Smooth muscle cell (in vitro differentiated cells): ENCODE data around the gene KCNH4. TPM values are rescaled to one million over a fixed set of nuclear protein-coding genes. Genes with fewer than 3 reads are reported as not detected.

Source experiments
- DNase-seq: peaks from one replicate; lab custom pipeline; 2025; ENCODE audit not compliant: unreplicated experiment; lab: John Stamatoyannopoulos, UW
- H2AFZ ChIP-seq: fragments of 200-600 bp; sonication (generic); 2 replicates; pipeline ENCODE4 v1.6.0; 2016; ENCODE audit warnings: antibody characterized with exemption, low read depth, mild to moderate bottlenecking
- H3F3A ChIP-seq: fragments of 200-600 bp; sonication (generic); 2 replicates; pipeline ENCODE4 v1.6.0; 2017; ENCODE audit warnings: antibody characterized with exemption, low read depth
- H3K27ac ChIP-seq: fragments of 200-600 bp; sonication (generic); 2 replicates; pipeline ENCODE4 v1.5.1; 2016; ENCODE audit warnings: low read depth, mild to moderate bottlenecking
- H3K27me3 ChIP-seq: fragments of 200-600 bp; sonication (generic); 2 replicates; pipeline ENCODE4 v1.6.1; 2016; ENCODE audit warnings: low read depth, mild to moderate bottlenecking
- H3K36me3 ChIP-seq: fragments of 200-600 bp; sonication (generic); 2 replicates; pipeline ENCODE4 v1.5.1; 2016; ENCODE audit warnings: low read depth
- H3K4me1 ChIP-seq: fragments of 200-600 bp; sonication (generic); 2 replicates; pipeline ENCODE4 v1.5.1; 2016; ENCODE audit warnings: low read depth
- H3K4me2 ChIP-seq: fragments of 200-600 bp; sonication (generic); 2 replicates; pipeline ENCODE4 v1.6.0; 2016; ENCODE audit warnings: mild to moderate bottlenecking
- H3K4me3 ChIP-seq: fragments of 200-600 bp; sonication (generic); 2 replicates; pipeline ENCODE4 v1.5.1; 2016; ENCODE audit warnings: mild to moderate bottlenecking
- H3K79me2 ChIP-seq: fragments of 200-600 bp; sonication (generic); 2 replicates; pipeline ENCODE4 v1.6.0; 2016; ENCODE audit warnings: low read depth, mild to moderate bottlenecking
- H3K9ac ChIP-seq: fragments of 200-600 bp; sonication (generic); 2 replicates; pipeline ENCODE4 v1.6.0; 2016; ENCODE audit warnings: low read depth
- H3K9me3 ChIP-seq: fragments of 200-600 bp; sonication (generic); replicated peaks from 2 replicates; pipeline ENCODE4 v1.5.1; 2016; ENCODE audit warnings: low read depth
- H4K20me1 ChIP-seq: fragments of 200-600 bp; sonication (generic); 2 replicates; pipeline ENCODE4 v1.6.0; 2016; ENCODE audit warnings: low read depth
- WGBS: methylation state at CpG from one replicate; pipeline ENCODE4 v1.1.7; 2016; ENCODE audit warnings: low lambda C conversion rate; 5-methylcytosine and 5-hydroxymethylcytosine counted together
- polyA plus RNA-seq: library from polyadenylated mRNA; unstranded; fragments of >200 nt; fragmentation: Nextera tagmentation; extraction: Ambion mirVana; gene quantifications from 2 replicates; pipeline ENCODE4 v1.2.1, GENCODE V29; 2016
- total RNA-seq: library from RNA; depleted of rRNA; stranded (reverse); fragments of >200 nt; gene quantifications from 2 replicates; pipeline ENCODE4 v1.2.3, GENCODE V29; 2014
- TF ChIP-seq, protein P1 (sequence below): fragments of 200-600 bp; sonication (generic); IDR thresholded peaks from 2 replicates; pipeline ENCODE4 v1.5.1; 2017; ENCODE audit warnings: borderline replicate concordance, mild to moderate bottlenecking, antibody characterized with exemption; ENCODE audit not compliant: insufficient read depth, poor library complexity, severe bottlenecking

Gene KCNH4
- total and polyA plus RNA-seq, 2 experiments from 2014 or later: not detected

GRCh38 chr17:42107597-42108576, 73.1 kb downstream of the KCNH4 start:
- Histone ChIP-seq H3K36me3 (no peaks in the 10 kb centered on the region), H3K4me2 (peak overlapping the region; percentile 72), H3K27ac (no peak overlapping the region), H3K4me3 (peak overlapping the region; percentile 27), H3K27me3 (no peaks in the 10 kb centered on the region), H3K9ac (no peak overlapping the region), H4K20me1 (no peaks in the 10 kb centered on the region), H3K79me2 (no peaks in the 10 kb centered on the region), H3K9me3 (no peaks in the 10 kb centered on the region), H3F3A (no peaks in the 10 kb centered on the region), H3K4me1 (no peaks in the 10 kb centered on the region), H2AFZ (no peak overlapping the region)
- peak; percentile 9 for DNase-seq
- TF ChIP-seq, protein P1, sequence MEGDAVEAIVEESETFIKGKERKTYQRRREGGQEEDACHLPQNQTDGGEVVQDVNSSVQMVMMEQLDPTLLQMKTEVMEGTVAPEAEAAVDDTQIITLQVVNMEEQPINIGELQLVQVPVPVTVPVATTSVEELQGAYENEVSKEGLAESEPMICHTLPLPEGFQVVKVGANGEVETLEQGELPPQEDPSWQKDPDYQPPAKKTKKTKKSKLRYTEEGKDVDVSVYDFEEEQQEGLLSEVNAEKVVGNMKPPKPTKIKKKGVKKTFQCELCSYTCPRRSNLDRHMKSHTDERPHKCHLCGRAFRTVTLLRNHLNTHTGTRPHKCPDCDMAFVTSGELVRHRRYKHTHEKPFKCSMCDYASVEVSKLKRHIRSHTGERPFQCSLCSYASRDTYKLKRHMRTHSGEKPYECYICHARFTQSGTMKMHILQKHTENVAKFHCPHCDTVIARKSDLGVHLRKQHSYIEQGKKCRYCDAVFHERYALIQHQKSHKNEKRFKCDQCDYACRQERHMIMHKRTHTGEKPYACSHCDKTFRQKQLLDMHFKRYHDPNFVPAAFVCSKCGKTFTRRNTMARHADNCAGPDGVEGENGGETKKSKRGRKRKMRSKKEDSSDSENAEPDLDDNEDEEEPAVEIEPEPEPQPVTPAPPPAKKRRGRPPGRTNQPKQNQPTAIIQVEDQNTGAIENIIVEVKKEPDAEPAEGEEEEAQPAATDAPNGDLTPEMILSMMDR: no peak
- WGBS: 30% methylated on average over 51 of the region's 51 CpGs

GRCh38 chr17:42107124-42107523, 73.8 kb downstream of the KCNH4 start:
- Histone ChIP-seq H3K4me2 (peak overlapping the region; percentile 72), H3K27ac (no peak overlapping the region), H3F3A (no peaks in the 10 kb centered on the region), H3K79me2 (no peaks in the 10 kb centered on the region), H3K4me3 (peak overlapping the region; percentile 27), H3K36me3 (no peaks in the 10 kb centered on the region), H3K27me3 (no peaks in the 10 kb centered on the region), H2AFZ (no peak overlapping the region), H3K9ac (no peak overlapping the region), H3K4me1 (no peaks in the 10 kb centered on the region), H4K20me1 (no peaks in the 10 kb centered on the region), H3K9me3 (no peaks in the 10 kb centered on the region)
- TF ChIP-seq, protein P1: no peak
- WGBS: 62% methylated on average over 6 of the region's 6 CpGs
- DNase-seq: no peak

Other genes starting within 250 kb of the KCNH4 start
- 28.5 and 34.7 TPM in 2 replicates for gene CNP, start 214.3 kb downstream of the KCNH4 start, total RNA-seq
- 60.1 and 63.0 TPM in 2 replicates for gene CNP, start 214.3 kb downstream of the KCNH4 start, polyA plus RNA-seq
- 44.5 and 69.5 TPM in 2 replicates for gene DNAJC7, start 163.7 kb downstream of the KCNH4 start, total RNA-seq
- gene DNAJC7, start 163.7 kb downstream of the KCNH4 start, polyA plus RNA-seq: 44.7 and 61.5 TPM in 2 replicates
- gene NKIRAS2, start 161.1 kb downstream of the KCNH4 start, total RNA-seq: 21.3 and 41.3 TPM in 2 replicates
- 50.1 and 54.4 TPM in 2 replicates for gene NKIRAS2, start 161.1 kb downstream of the KCNH4 start, polyA plus RNA-seq
- gene C17orf113, start 130.5 kb downstream of the KCNH4 start, total RNA-seq: 0.49 and 0.54 TPM in 2 replicates
- gene C17orf113, start 130.5 kb downstream of the KCNH4 start, polyA plus RNA-seq: 0.38 and 0.46 TPM in 2 replicates
- gene ZNF385C, start 82.7 kb downstream of the KCNH4 start, total RNA-seq: 0.27 and 0.45 TPM in 2 replicates
- gene ZNF385C, start 82.7 kb downstream of the KCNH4 start, polyA plus RNA-seq: 0.18 and 0.70 TPM in 2 replicates
- 1.0 and 4.2 TPM in 2 replicates for gene DHX58, start 68.4 kb downstream of the KCNH4 start, total RNA-seq
- gene DHX58, start 68.4 kb downstream of the KCNH4 start, polyA plus RNA-seq: 0.67 TPM in 1 of 2 replicates, not detected in the other
- gene KAT2A, start 59.8 kb downstream of the KCNH4 start, total RNA-seq: 15.6 and 17.1 TPM in 2 replicates
- 25.3 and 29.5 TPM in 2 replicates for gene KAT2A, start 59.8 kb downstream of the KCNH4 start, polyA plus RNA-seq
- not detected in 2 replicates for gene HSPB9, start 58.3 kb downstream of the KCNH4 start, total RNA-seq
- 0.39 and 1.0 TPM in 2 replicates for gene HSPB9, start 58.3 kb downstream of the KCNH4 start, polyA plus RNA-seq
- 92.8 and 113 TPM in 2 replicates for gene RAB5C, start 26.2 kb downstream of the KCNH4 start, total RNA-seq
- gene RAB5C, start 26.2 kb downstream of the KCNH4 start, polyA plus RNA-seq: 152 and 158 TPM in 2 replicates
- gene HCRT, start 4.3 kb upstream of the KCNH4 start, total RNA-seq: not detected in 2 replicates
- gene HCRT, start 4.3 kb upstream of the KCNH4 start, polyA plus RNA-seq: not detected in 2 replicates
- gene GHDC, start 13.4 kb upstream of the KCNH4 start, total RNA-seq: 0.76 and 11.5 TPM in 2 replicates
- 4.8 and 6.0 TPM in 2 replicates for gene GHDC, start 13.4 kb upstream of the KCNH4 start, polyA plus RNA-seq
- gene STAT5B, start 95.2 kb upstream of the KCNH4 start, total RNA-seq: 10.7 and 29.3 TPM in 2 replicates
- gene STAT5B, start 95.2 kb upstream of the KCNH4 start, polyA plus RNA-seq: 12.4 and 15.0 TPM in 2 replicates
- gene STAT5A, start 107.4 kb upstream of the KCNH4 start, total RNA-seq: 1.7 and 2.6 TPM in 2 replicates
- gene STAT5A, start 107.4 kb upstream of the KCNH4 start, polyA plus RNA-seq: 3.2 and 6.3 TPM in 2 replicates
- 85.6 and 97.7 TPM in 2 replicates for gene STAT3, start 207.3 kb upstream of the KCNH4 start, total RNA-seq
- 87.7 and 112 TPM in 2 replicates for gene STAT3, start 207.3 kb upstream of the KCNH4 start, polyA plus RNA-seq
- 116 and 117 TPM in 2 replicates for gene CAVIN1, start 242.1 kb upstream of the KCNH4 start, total RNA-seq
- gene CAVIN1, start 242.1 kb upstream of the KCNH4 start, polyA plus RNA-seq: 237 and 255 TPM in 2 replicates